ENCODE measurements around the gene SELENBP1. TPM values are rescaled to one million over a fixed set of nuclear protein-coding genes. Genes with fewer than 3 reads are reported as not detected.

The SELENBP1 gene
- total RNA-seq, 1 experiment from 2014 or later = 11.6 TPM

GRCh38 chr1:151327903-151328674 is 44.4 kb downstream of the SELENBP1 start:
- TSS peak; percentile 83 for BruUV-seq (replicated peaks)

DNA sequence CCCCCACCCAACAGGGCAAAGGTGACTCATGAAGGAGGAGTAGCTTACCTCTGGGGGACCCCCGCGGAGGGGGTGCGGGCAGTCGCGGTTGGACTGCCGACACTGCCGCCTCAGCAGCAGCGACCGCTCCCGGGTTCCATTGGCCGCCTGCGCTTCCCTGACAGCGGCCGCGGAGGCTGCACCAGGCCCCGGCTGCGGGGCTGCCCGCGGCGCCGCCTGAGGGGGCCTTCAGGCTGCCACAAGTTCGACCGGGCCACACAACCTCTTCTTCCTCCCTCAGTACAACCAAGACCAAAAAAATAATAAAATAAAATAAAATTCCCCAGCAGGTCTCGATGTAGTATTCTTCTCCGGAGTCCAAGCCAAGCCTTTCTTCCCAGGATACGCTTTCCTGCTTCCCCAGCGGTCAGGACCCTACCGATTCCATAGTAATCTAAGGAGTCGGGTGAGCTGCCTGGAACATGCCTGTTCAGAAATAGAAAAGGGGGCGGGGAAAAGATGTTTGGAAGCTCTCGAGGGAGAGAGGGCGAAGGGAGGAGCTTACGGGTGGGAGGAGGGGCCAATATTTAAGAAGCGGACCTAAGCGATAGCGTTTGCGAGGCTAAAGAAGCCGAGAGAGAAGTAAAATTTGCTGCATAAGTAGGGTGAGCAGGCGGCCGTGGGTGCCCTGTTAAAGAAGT is 45.1 kb downstream of the SELENBP1 start, which contains the start of gene PI4KB:
Gene PI4KB (minus strand): TSS at position 194 of the 680 bp plus-strand sequence. CDS start 10,935 bp downstream, outside the sequence.
- BruUV-seq (replicated peaks) = no TSS peak
- Mint-ChIP-seq H3K27ac (ENCODE audit: low read depth, unreplicated experiment) (peak within 1 kb of the TSS; percentile 90), H3K9me3 (ENCODE audit: unreplicated experiment) (no peaks in the 10 kb centered on the region), H3K4me1 (ENCODE audit: insufficient read depth, unreplicated experiment) (peaks cover 36% of the 10 kb centered on the region), H3K36me3 (ENCODE audit: insufficient read depth, unreplicated experiment) (peaks cover 38% of the 10 kb centered on the region), H3K27me3 (ENCODE audit: insufficient read depth, unreplicated experiment) (no peaks in the 10 kb centered on the region), H3K4me3 (ENCODE audit: unreplicated experiment) (peak within 1 kb of the TSS; percentile 89)
- POLR2A ChIA-PET = interaction anchor here (0.7 to 9.3 kb wide), 38 partner anchors 7 to 665 kb away, joined by 3 to 253 read pairs (median 6); partner anchors contain the start of genes LYSMD1, MRPL9, PIP5K1A and PSMB4
- CTCF ChIA-PET = interaction anchor here (0.6 to 13.3 kb wide), 13 partner anchors 11 to 156 kb away, joined by 3 to 214 read pairs (median 4); partner anchors contain the start of genes PSMB4 and ZNF687
- peak; percentile 100 for DNase-seq (ENCODE audit: unreplicated experiment)
- no peak for TF ChIP-seq CTCF (IDR thresholded peaks at IDR 0.05; ENCODE audit: unreplicated experiment)
- intact Hi-C loops (cut with micrococcal nuclease) = loop anchor here (1.0 to 5.0 kb wide), 3 partner anchors 16 to 130 kb away; partner anchors contain the start of genes PIP5K1A and ZNF687

More at GRCh38 chr1:151327903-151328674, 44.4 kb downstream of the SELENBP1 start:
- H3K9me3 Mint-ChIP-seq (ENCODE audit: unreplicated experiment) = no peaks in the 10 kb centered on the region
- CTCF ChIA-PET = interaction anchor here (0.6 to 13.3 kb wide), 11 partner anchors 11 to 75 kb away, joined by 3 to 214 read pairs (median 4); partner anchors contain the start of genes PSMB4 and ZNF687
- H3K4me3 Mint-ChIP-seq (ENCODE audit: unreplicated experiment) = peak overlapping the region; percentile 89
- TF ChIP-seq CTCF (IDR thresholded peaks at IDR 0.05; ENCODE audit: unreplicated experiment) = no peak
- DNase-seq (ENCODE audit: unreplicated experiment) = peak; percentile 17
- peak overlapping the region; percentile 90 for H3K27ac Mint-ChIP-seq (ENCODE audit: low read depth, unreplicated experiment)
- intact Hi-C loops (cut with micrococcal nuclease) = loop anchor here (1.0 to 5.0 kb wide), 4 partner anchors 13 to 131 kb away; partner anchors contain the start of genes PIP5K1A and ZNF687
- peaks cover 36% of the 10 kb centered on the region for H3K4me1 Mint-ChIP-seq (ENCODE audit: insufficient read depth, unreplicated experiment)
- POLR2A ChIA-PET = interaction anchor here (0.7 to 9.3 kb wide), 34 partner anchors 8 to 664 kb away, joined by 3 to 253 read pairs (median 8); partner anchors contain the start of genes MRPL9, PIP5K1A, PSMB4 and PSMD4
- peaks cover 31% of the 10 kb centered on the region for H3K36me3 Mint-ChIP-seq (ENCODE audit: insufficient read depth, unreplicated experiment)
- no peaks in the 10 kb centered on the region for H3K27me3 Mint-ChIP-seq (ENCODE audit: insufficient read depth, unreplicated experiment)

DNA sequence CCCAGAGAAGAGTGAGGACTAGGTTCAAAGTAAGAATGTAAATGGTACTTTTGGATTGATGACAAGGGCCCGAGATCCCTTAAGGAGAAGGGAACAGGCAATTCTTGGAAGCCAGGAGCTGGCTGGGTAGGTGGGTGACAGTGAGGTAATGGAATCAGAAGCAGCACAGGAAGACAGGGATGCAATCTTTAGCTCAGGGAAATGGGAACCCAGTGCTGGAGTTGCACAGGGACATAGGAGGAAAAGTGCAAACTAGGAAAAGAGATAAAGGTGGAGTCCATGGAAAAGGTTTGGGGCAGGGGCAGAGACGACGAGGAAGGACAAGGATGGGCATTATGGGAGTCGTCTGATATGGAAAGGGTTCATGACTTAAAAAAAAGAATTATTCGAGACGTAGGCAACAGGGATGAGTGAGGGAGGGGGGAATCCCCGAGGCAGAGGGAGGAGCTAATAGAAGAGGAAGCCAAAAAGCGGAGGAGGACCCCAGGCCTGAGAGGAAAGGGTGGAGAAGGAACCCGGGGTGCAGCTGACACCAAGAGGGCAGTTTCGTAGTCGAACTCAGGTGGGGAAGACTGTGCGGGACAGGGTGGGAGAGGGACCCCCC is 45.8 kb downstream of the SELENBP1 start:
- Mint-ChIP-seq H3K36me3 (ENCODE audit: insufficient read depth, unreplicated experiment) (peaks cover 44% of the 10 kb centered on the region), H3K27ac (ENCODE audit: low read depth, unreplicated experiment) (peak overlapping the region; percentile 90), H3K27me3 (ENCODE audit: insufficient read depth, unreplicated experiment) (no peaks in the 10 kb centered on the region), H3K4me1 (ENCODE audit: insufficient read depth, unreplicated experiment) (peaks cover 36% of the 10 kb centered on the region), H3K9me3 (ENCODE audit: unreplicated experiment) (no peaks in the 10 kb centered on the region), H3K4me3 (ENCODE audit: unreplicated experiment) (peak overlapping the region; percentile 89)
- ChIA-PET CTCF (interaction anchor here (0.7 to 13.3 kb wide), 10 partner anchors 10 to 227 kb away, joined by 3 to 214 read pairs (median 4); partner anchors contain the start of genes PSMB4 and ZNF687), POLR2A (interaction anchor here (0.6 to 9.3 kb wide), 30 partner anchors 12 to 666 kb away, joined by 3 to 253 read pairs (median 9); partner anchors contain the start of genes LYSMD1, MRPL9, PIP5K1A and PSMB4)
- peak; percentile 68 for DNase-seq (ENCODE audit: unreplicated experiment)
- BruUV-seq (replicated peaks) = no TSS peak
- TF ChIP-seq CTCF (IDR thresholded peaks at IDR 0.05; ENCODE audit: unreplicated experiment) = no peak
- intact Hi-C loops (cut with micrococcal nuclease) = loop anchor here (1.0 to 5.0 kb wide), 3 partner anchors 15 to 129 kb away; partner anchors contain the start of genes PIP5K1A and ZNF687

Data from MCF 10A (cell line).